Endodermal cell (in vitro differentiated cells): Measurements from ENCODE around the gene COP1. TPM values are rescaled to one million over a fixed set of nuclear protein-coding genes. Genes with fewer than 3 reads are reported as not detected.

Experiments
- DNase-seq: peaks from one replicate; pipeline ENCODE4 v3.0.0-alpha.2; 2017
- H3K27ac ChIP-seq: 2 replicates; pipeline ENCODE4 v1.5.1; 2013; ENCODE audit warnings: mild to moderate bottlenecking, low read depth, low read length, moderate library complexity
- H3K27me3 ChIP-seq: 2 replicates; pipeline ENCODE4 v1.6.1; 2013; ENCODE audit warnings: mild to moderate bottlenecking, low read length, moderate library complexity; ENCODE audit not compliant: insufficient read depth, control insufficient read depth, poor library complexity, severe bottlenecking
- H3K36me3 ChIP-seq: 2 replicates; pipeline ENCODE4 v1.7.0; 2013; ENCODE audit warnings: mild to moderate bottlenecking, low read length, moderate library complexity; ENCODE audit not compliant: control insufficient read depth, insufficient read depth
- H3K4me1 ChIP-seq: one replicate; pipeline ENCODE4 v1.7.0; 2013; ENCODE audit warnings: low read length; ENCODE audit not compliant: control insufficient read depth, insufficient read depth
- H3K4me3 ChIP-seq: 2 replicates; pipeline ENCODE4 v1.5.1; 2013; ENCODE audit warnings: mild to moderate bottlenecking, low read length, moderate library complexity
- H3K9ac ChIP-seq: 2 replicates; pipeline ENCODE4 v1.6.1; 2013; ENCODE audit warnings: mild to moderate bottlenecking, low read length, moderate library complexity; ENCODE audit not compliant: poor library complexity, severe bottlenecking; ENCODE audit errors: extremely low read depth
- H3K9me3 ChIP-seq: 2 replicates; pipeline ENCODE4 v1.6.1; 2013; ENCODE audit warnings: mild to moderate bottlenecking, low read length, moderate library complexity; ENCODE audit not compliant: control insufficient read depth
- H3K27ac Mint-ChIP-seq: 2 replicates; pipeline ENCODE4 v1.8.0; 2020; ENCODE audit warnings: mixed read lengths
- H3K27me3 Mint-ChIP-seq: 2 replicates; pipeline ENCODE4 v1.8.0; 2021; ENCODE audit warnings: mild to moderate bottlenecking, mixed read lengths; ENCODE audit not compliant: insufficient read depth
- H3K36me3 Mint-ChIP-seq: 2 replicates; pipeline ENCODE4 v1.8.0; 2020; ENCODE audit warnings: low read depth, mixed read lengths
- H3K4me1 Mint-ChIP-seq: 2 replicates; pipeline ENCODE4 v1.8.0; 2020; ENCODE audit warnings: mixed read lengths
- H3K4me3 Mint-ChIP-seq: 2 replicates; pipeline ENCODE4 v1.8.0; 2020; ENCODE audit warnings: mild to moderate bottlenecking, moderate library complexity, mixed read lengths
- H3K9me3 Mint-ChIP-seq: 2 replicates; pipeline ENCODE4 v1.8.0; 2020; ENCODE audit warnings: mild to moderate bottlenecking, mixed read lengths
- WGBS, 2 experiments: methylation state at CpG; one replicate each; pipeline versions ENCODE4 v1.1.5 to v1.1.7; 2013; ENCODE audit warnings: missing lambda C conversion rate in 2 of 2, mixed read lengths in 1 of 2; ENCODE audit not compliant: insufficient coverage in 1 of 2, insufficient read length in 1 of 2; 5-methylcytosine and 5-hydroxymethylcytosine counted together
- total RNA-seq, 2 donors: library from RNA; stranded (reverse); fragmentation: NEBNext Ultra II Directional in 1 of 2; extraction: Animal tissue kit (Norgen Biotek cat#: 25700) in 1 of 2; gene quantifications; 2 replicates in 1 of 2; 3 replicates in 1 of 2; pipeline ENCODE4 v1.2.1, GENCODE V29; 2021
- TF ChIP-seq, protein P1 (sequence below): fragments of 200-600 bp; sonication (generic); conservative IDR thresholded peaks from 2 replicates; pipeline ENCODE4 v1.5.0; 2021; ENCODE audit warnings: antibody characterized with exemption, mild to moderate bottlenecking

COP1 gene
- total RNA-seq, 2 donors from 2014 or later, result 70.1 to 70.6 TPM

DNA sequence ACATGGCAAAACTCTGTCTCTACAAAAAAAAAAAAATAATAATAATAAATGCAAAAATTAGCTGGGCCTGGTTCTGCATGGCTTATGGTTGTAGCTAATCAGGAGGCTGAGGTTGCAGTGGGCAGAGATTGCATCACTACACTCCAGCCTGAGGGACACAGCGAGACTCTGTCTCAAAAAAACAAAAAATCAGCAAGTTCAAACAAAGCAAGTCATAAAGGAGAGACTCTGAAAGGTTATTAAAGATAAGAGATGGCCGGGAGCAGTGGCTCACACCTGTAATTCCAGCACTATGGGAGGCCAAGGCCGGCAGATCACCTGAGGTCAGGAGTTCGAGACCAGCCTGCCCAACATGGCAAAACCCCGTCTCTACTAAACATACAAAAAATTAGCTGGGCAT, 28.8 kb downstream of the COP1 start:
- DNase-seq, result no peak
- no peaks in the 10 kb centered on the region for H3K4me1 ChIP-seq
- no peaks in the 10 kb centered on the region for H3K9me3 ChIP-seq
- H3K27me3 ChIP-seq, result no peaks in the 10 kb centered on the region
- no peak overlapping the region for H3K4me3 ChIP-seq
- 90 to 92% methylated on average over 4 to 5 of the region's 5 CpGs for WGBS, 2 experiments
- peaks cover 59% of the 10 kb centered on the region for H3K36me3 ChIP-seq
- no peak overlapping the region for H3K27ac ChIP-seq
- TF ChIP-seq, protein P1, sequence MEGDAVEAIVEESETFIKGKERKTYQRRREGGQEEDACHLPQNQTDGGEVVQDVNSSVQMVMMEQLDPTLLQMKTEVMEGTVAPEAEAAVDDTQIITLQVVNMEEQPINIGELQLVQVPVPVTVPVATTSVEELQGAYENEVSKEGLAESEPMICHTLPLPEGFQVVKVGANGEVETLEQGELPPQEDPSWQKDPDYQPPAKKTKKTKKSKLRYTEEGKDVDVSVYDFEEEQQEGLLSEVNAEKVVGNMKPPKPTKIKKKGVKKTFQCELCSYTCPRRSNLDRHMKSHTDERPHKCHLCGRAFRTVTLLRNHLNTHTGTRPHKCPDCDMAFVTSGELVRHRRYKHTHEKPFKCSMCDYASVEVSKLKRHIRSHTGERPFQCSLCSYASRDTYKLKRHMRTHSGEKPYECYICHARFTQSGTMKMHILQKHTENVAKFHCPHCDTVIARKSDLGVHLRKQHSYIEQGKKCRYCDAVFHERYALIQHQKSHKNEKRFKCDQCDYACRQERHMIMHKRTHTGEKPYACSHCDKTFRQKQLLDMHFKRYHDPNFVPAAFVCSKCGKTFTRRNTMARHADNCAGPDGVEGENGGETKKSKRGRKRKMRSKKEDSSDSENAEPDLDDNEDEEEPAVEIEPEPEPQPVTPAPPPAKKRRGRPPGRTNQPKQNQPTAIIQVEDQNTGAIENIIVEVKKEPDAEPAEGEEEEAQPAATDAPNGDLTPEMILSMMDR, result no peak
- H3K27me3 Mint-ChIP-seq, result no peaks in the 10 kb centered on the region
- peaks cover 47% of the 10 kb centered on the region for H3K36me3 Mint-ChIP-seq
- peak overlapping the region; percentile 8 for H3K27ac Mint-ChIP-seq
- H3K4me1 Mint-ChIP-seq, result peaks cover 13% of the 10 kb centered on the region
- no peak overlapping the region for H3K9ac ChIP-seq
- no peak overlapping the region for H3K4me3 Mint-ChIP-seq
- H3K9me3 Mint-ChIP-seq, result no peaks in the 10 kb centered on the region

- WGBS, 2 experiments, result 95 to 100% methylated on average over 1 to 2 of the region's 2 CpGs
- Histone ChIP-seq H3K4me1 (no peaks in the 10 kb centered on the region), H3K27ac (no peak overlapping the region), H3K9ac (no peak overlapping the region), H3K27me3 (no peaks in the 10 kb centered on the region), H3K4me3 (peak overlapping the region; percentile 7), H3K9me3 (no peaks in the 10 kb centered on the region), H3K36me3 (peaks cover 58% of the 10 kb centered on the region)
- H3K27me3 Mint-ChIP-seq, result no peaks in the 10 kb centered on the region
- peaks cover 51% of the 10 kb centered on the region for H3K36me3 Mint-ChIP-seq
- TF ChIP-seq, protein P1, result no peak
- DNase-seq, result no peak
- peaks cover 13% of the 10 kb centered on the region for H3K4me1 Mint-ChIP-seq
- no peak overlapping the region for H3K27ac Mint-ChIP-seq
- no peaks in the 10 kb centered on the region for H3K9me3 Mint-ChIP-seq
- H3K4me3 Mint-ChIP-seq, result no peak overlapping the region
These were observed 29.3 kb downstream of the COP1 start for GRCh38 chr1:176177764-176178163.

GRCh38 chr1:176174108-176174507, 33.0 kb downstream of the COP1 start:
- no peak for DNase-seq
- H3K36me3 ChIP-seq, result peaks cover 65% of the 10 kb centered on the region
- no peak overlapping the region for H3K27ac ChIP-seq
- no peak overlapping the region for H3K9ac ChIP-seq
- no peak overlapping the region for H3K4me3 ChIP-seq
- H3K4me1 ChIP-seq, result no peaks in the 10 kb centered on the region
- H3K9me3 Mint-ChIP-seq, result peaks cover 11% of the 10 kb centered on the region
- peaks cover 58% of the 10 kb centered on the region for H3K36me3 Mint-ChIP-seq
- H3K4me3 Mint-ChIP-seq, result no peak overlapping the region
- H3K27me3 Mint-ChIP-seq, result no peaks in the 10 kb centered on the region
- TF ChIP-seq, protein P1, result no peak
- no peaks in the 10 kb centered on the region for H3K27me3 ChIP-seq
- no peak overlapping the region for H3K27ac Mint-ChIP-seq
- peaks cover 4% of the 10 kb centered on the region for H3K4me1 Mint-ChIP-seq
- peaks cover 29% of the 10 kb centered on the region for H3K9me3 ChIP-seq
